GM21526 (cell line): ENCODE results near the gene TP53TG3C.
"Not testable (repeated sequence)": the region's sequence is repeated elsewhere in the genome, so short reads cannot be mapped to it uniquely, and the experiment has no call there.

Source experiments
- ATAC-seq: cut with Tn5 transposase; IDR thresholded peaks from one replicate; pipeline ENCODE4 v1.9.1; 2021; ENCODE audit warnings: moderate library complexity; ENCODE audit not compliant: unreplicated experiment, low FRiP score

TP53TG3C gene, protein sequence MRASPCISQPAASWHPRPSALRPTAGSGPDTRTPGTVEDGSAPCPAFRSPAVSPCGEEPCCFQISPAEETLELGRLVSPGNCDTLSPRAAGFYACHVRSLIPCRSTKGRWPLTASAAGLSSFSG

DNA sequence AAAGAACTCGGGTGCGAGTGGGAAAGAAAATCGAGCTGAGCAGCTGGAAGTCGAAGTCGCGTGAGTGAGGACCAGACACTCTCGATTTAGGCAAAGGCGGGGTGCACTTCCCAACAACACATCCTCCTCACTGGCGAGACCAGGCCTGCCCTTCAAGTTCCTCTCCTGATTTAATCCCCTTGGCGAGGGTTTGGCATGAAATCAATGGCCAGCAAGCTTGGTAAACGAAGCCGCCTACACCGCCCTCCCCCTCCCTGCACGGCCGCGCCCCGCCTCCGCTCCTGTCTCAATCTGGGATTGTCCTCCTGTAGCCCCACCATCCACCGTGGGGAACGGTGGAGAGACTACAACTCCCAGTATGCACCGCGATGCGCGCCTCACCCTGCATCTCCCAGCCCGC, at the start of gene TP53TG3C:
TP53TG3C (plus strand) TSS at position 301 of the 400 bp plus-strand sequence; CDS start at position 369, 68 bp downstream.
- ATAC-seq = not testable (repeated sequence)
